Loucy (cell line): ENCODE data around the gene BCAN.

ENCODE experiments used
- H2AFZ ChIP-seq: fragments of 200-600 bp; sonication (generic); 2 replicates; pipeline ENCODE4 v1.6.0; 2016; ENCODE audit warnings: antibody characterized with exemption, mild to moderate bottlenecking, low read length, moderate library complexity
- H3F3A ChIP-seq: fragments of 200-600 bp; 2 replicates; pipeline ENCODE4 v1.6.0; 2016; ENCODE audit warnings: antibody characterized with exemption, low read depth, mild to moderate bottlenecking
- H3K27me3 ChIP-seq: fragments of 200-600 bp; sonication (generic); 2 replicates; pipeline ENCODE4 v1.6.1; 2014; ENCODE audit warnings: low read length, mild to moderate bottlenecking; ENCODE audit not compliant: insufficient read depth, poor library complexity, severe bottlenecking
- H3K36me3 ChIP-seq: fragments of 200-600 bp; sonication (generic); 2 replicates; pipeline ENCODE4 v1.6.1; 2016; ENCODE audit warnings: low read length; ENCODE audit not compliant: insufficient read depth
- H3K4me1 ChIP-seq: fragments of 200-600 bp; sonication (generic); 2 replicates; pipeline ENCODE4 v1.5.1; 2014; ENCODE audit warnings: low read length, mild to moderate bottlenecking; ENCODE audit not compliant: insufficient read depth, poor library complexity, severe bottlenecking
- H3K4me2 ChIP-seq: fragments of 200-600 bp; sonication (generic); 2 replicates; pipeline ENCODE4 v1.6.0; 2014; ENCODE audit warnings: antibody characterized with exemption, low read length, low read depth, mild to moderate bottlenecking; ENCODE audit not compliant: poor library complexity, severe bottlenecking
- H3K4me3 ChIP-seq: fragments of 200-600 bp; sonication (generic); 2 replicates; pipeline ENCODE4 v1.5.1; 2014; ENCODE audit warnings: low read length, mild to moderate bottlenecking, mixed read lengths; ENCODE audit not compliant: poor library complexity, severe bottlenecking
- H3K79me2 ChIP-seq: fragments of 200-600 bp; sonication (generic); 2 replicates; pipeline ENCODE4 v1.6.1; 2014; ENCODE audit warnings: low read length; ENCODE audit not compliant: insufficient read depth
- H3K9ac ChIP-seq: fragments of 200-600 bp; sonication (generic); 2 replicates; pipeline ENCODE4 v1.6.0; 2014; ENCODE audit warnings: mild to moderate bottlenecking, low read depth, low read length, moderate library complexity; ENCODE audit not compliant: poor library complexity, severe bottlenecking
- H3K9me2 ChIP-seq: fragments of 200-600 bp; sonication (generic); replicated peaks from 2 replicates; pipeline ENCODE4 v1.6.1; 2016; ENCODE audit warnings: low read depth, low read length, mixed read lengths
- H3K9me3 ChIP-seq: fragments of 200-600 bp; sonication (generic); 2 replicates; pipeline ENCODE4 v1.6.1; 2014; ENCODE audit warnings: mild to moderate bottlenecking, antibody characterized with exemption, low read length, low read depth; ENCODE audit not compliant: insufficient read depth
- H4K20me1 ChIP-seq: fragments of 200-600 bp; sonication (generic); 2 replicates; pipeline ENCODE4 v1.6.0; 2014; ENCODE audit warnings: antibody characterized with exemption, low read length, mild to moderate bottlenecking; ENCODE audit not compliant: insufficient read depth, poor library complexity, severe bottlenecking
- CTCF ChIP-seq: fragments of 200-600 bp; sonication (generic); conservative IDR thresholded peaks from 2 replicates; pipeline ENCODE4 v1.5.1; 2014; ENCODE audit warnings: mild to moderate bottlenecking, antibody characterized with exemption, low read length
- EZH2phosphoT487 ChIP-seq: fragments of 200-600 bp; IDR thresholded peaks from 2 replicates; pipeline ENCODE4 v1.6.1; 2018; ENCODE audit warnings: antibody characterized with exemption, mild to moderate bottlenecking, moderate library complexity, borderline replicate concordance

The BCAN gene

DNA sequence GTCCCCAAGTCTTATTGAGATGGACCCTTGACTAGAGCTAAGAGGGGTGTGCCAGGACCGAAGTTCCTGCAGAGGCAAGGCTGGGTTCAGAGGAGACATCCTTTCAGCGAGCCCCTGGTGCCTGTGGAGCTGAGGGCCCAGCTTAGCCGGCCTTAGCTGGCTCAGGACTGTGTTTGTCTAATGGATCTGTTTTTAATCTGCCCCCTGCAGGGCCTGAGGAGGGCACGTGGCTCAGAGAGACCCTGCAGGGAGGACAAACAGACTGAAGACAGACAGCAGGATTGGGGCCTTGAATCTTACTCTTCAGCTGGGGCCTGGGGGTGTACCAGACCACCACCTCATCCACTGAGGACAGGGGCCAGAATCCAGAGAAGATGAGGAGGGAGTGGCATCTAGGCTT lies 61.8 kb downstream of the BCAN start:
- no peaks in the 10 kb centered on the region for H4K20me1 ChIP-seq
- H3K9me3 ChIP-seq: no peaks in the 10 kb centered on the region
- no peak overlapping the region for H2AFZ ChIP-seq
- no peak overlapping the region for H3K4me2 ChIP-seq
- H3K36me3 ChIP-seq: no peaks in the 10 kb centered on the region
- H3K79me2 ChIP-seq: no peaks in the 10 kb centered on the region
- TF ChIP-seq CTCF: no peak
- TF ChIP-seq EZH2phosphoT487: no peak
- H3K27me3 ChIP-seq: no peaks in the 10 kb centered on the region
- no peak overlapping the region for H3K4me3 ChIP-seq
- no peaks in the 10 kb centered on the region for H3K9me2 ChIP-seq
- H3F3A ChIP-seq: no peaks in the 10 kb centered on the region
- H3K4me1 ChIP-seq: peaks cover 17% of the 10 kb centered on the region
- no peak overlapping the region for H3K9ac ChIP-seq

GRCh38 chr1:156704166-156704711 lies 62.3 kb downstream of the BCAN start:
- H3F3A ChIP-seq: no peaks in the 10 kb centered on the region
- no peaks in the 10 kb centered on the region for H3K9me2 ChIP-seq
- H3K36me3 ChIP-seq: no peaks in the 10 kb centered on the region
- H3K9ac ChIP-seq: no peak overlapping the region
- TF ChIP-seq EZH2phosphoT487 (no peak), CTCF (no peak)
- H3K79me2 ChIP-seq: no peaks in the 10 kb centered on the region
- no peak overlapping the region for H3K4me3 ChIP-seq
- peaks cover 17% of the 10 kb centered on the region for H3K4me1 ChIP-seq
- H3K4me2 ChIP-seq: no peak overlapping the region
- no peaks in the 10 kb centered on the region for H3K27me3 ChIP-seq
- no peak overlapping the region for H2AFZ ChIP-seq
- no peaks in the 10 kb centered on the region for H4K20me1 ChIP-seq
- no peaks in the 10 kb centered on the region for H3K9me3 ChIP-seq

DNA sequence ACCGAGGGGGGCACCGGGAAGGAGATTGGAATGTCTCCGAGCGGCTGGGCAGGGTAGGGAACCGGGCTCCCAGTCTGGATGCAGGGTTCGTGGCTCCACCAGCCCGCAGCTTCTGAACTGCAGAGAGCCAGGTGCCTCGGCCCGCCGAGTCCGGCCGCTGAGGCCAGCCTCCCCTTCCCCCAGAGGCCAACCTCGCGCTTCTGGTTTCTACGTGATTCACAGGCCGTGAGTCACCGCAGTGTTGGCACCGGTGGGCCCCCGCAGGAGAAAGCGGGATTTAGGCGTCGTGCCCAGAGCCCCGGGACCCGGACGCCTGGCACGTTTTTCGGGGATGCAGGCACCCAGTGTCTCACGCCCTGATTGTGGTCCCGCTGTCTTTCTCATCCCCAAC lies 63.0 kb downstream of the BCAN start:
- no peaks in the 10 kb centered on the region for H3F3A ChIP-seq
- no peak overlapping the region for H2AFZ ChIP-seq
- no peaks in the 10 kb centered on the region for H3K9me3 ChIP-seq
- no peaks in the 10 kb centered on the region for H3K27me3 ChIP-seq
- H3K9ac ChIP-seq: no peak overlapping the region
- no peaks in the 10 kb centered on the region for H3K79me2 ChIP-seq
- peaks cover 17% of the 10 kb centered on the region for H3K4me1 ChIP-seq
- H4K20me1 ChIP-seq: no peaks in the 10 kb centered on the region
- peak overlapping the region; percentile 100 for H3K4me2 ChIP-seq
- H3K9me2 ChIP-seq: no peaks in the 10 kb centered on the region
- TF ChIP-seq EZH2phosphoT487 (no peak), CTCF (no peak)
- H3K4me3 ChIP-seq: peak overlapping the region; percentile 82
- no peaks in the 10 kb centered on the region for H3K36me3 ChIP-seq
